ENCODE measurements around the gene NFIB.

NFIB gene

GRCh38 chr9:14139287-14139686 lies 174.7 kb downstream of the NFIB start:
- DNase-seq, result no peak

- no peak for DNase-seq
These were observed 177.1 kb downstream of the NFIB start for GRCh38 chr9:14136646-14137370.

GRCh38 chr9:14136047-14136635 lies 177.8 kb downstream of the NFIB start:
- DNase-seq, result no peak

GRCh38 chr9:14135421-14135820 lies 178.5 kb downstream of the NFIB start:
- no peak for DNase-seq

GRCh38 chr9:14133394-14133793 lies 180.5 kb downstream of the NFIB start:
- no peak for DNase-seq

GRCh38 chr9:14132775-14133174 lies 181.2 kb downstream of the NFIB start:
- DNase-seq, result no peak

- no peak for DNase-seq
These were observed 182.4 kb downstream of the NFIB start for GRCh38 chr9:14131356-14132088.

- no peak for DNase-seq
These were observed 186.3 kb downstream of the NFIB start for GRCh38 chr9:14127656-14128055.

GRCh38 chr9:14119694-14120514 lies 194.0 kb downstream of the NFIB start:
- peak; percentile 18 for DNase-seq

GRCh38 chr9:14112226-14112625 lies 201.7 kb downstream of the NFIB start:
- DNase-seq, result no peak

- DNase-seq, result no peak
These were observed 202.2 kb downstream of the NFIB start for GRCh38 chr9:14111696-14112095.

GRCh38 chr9:14107977-14108376 lies 206.0 kb downstream of the NFIB start:
- DNase-seq, result no peak

- DNase-seq, result no peak
These were observed 206.4 kb downstream of the NFIB start for GRCh38 chr9:14107495-14107894.

GRCh38 chr9:14106699-14107098 lies 207.2 kb downstream of the NFIB start:
- no peak for DNase-seq

- no peak for DNase-seq
These were observed 209.4 kb downstream of the NFIB start for GRCh38 chr9:14104496-14104895.

GRCh38 chr9:14103115-14103514 lies 210.8 kb downstream of the NFIB start:
- DNase-seq, result no peak

- DNase-seq, result no peak
These were observed 214.2 kb downstream of the NFIB start for GRCh38 chr9:14099737-14100136.

- no peak for DNase-seq
These were observed 215.3 kb downstream of the NFIB start for GRCh38 chr9:14098486-14099180.

- DNase-seq, result no peak
These were observed 216.1 kb downstream of the NFIB start for GRCh38 chr9:14097666-14098415.

GRCh38 chr9:14097215-14097614 lies 216.7 kb downstream of the NFIB start:
- DNase-seq, result no peak

GRCh38 chr9:14096258-14096922 lies 217.6 kb downstream of the NFIB start:
- DNase-seq, result peak; percentile 7

Measured in HCEC 1CT (cell line).